Ovary (tissue), 9 donors: Measurements from ENCODE around the gene VWA5B2. TPM values are rescaled to one million over a fixed set of nuclear protein-coding genes. Genes with fewer than 3 reads are reported as not detected.

Experiments
- DNase-seq, 5 donors: peaks; one replicate each; pipeline ENCODE4 v3.0.0-alpha.2; 2019 to 2020
- H3K27ac ChIP-seq, 2 donors: fragments of 200-600 bp; one replicate each; pipeline versions ENCODE4 v1.5.1 to v1.8.0; 2019 to 2022
- H3K27me3 ChIP-seq: fragments of 200-600 bp; one replicate; pipeline ENCODE4 v1.8.0; 2022
- H3K36me3 ChIP-seq: fragments of 200-600 bp; sonication (generic); one replicate; pipeline ENCODE4 v1.5.1; 2019
- H3K4me1 ChIP-seq: one replicate; pipeline ENCODE4 v1.8.1; 2013; ENCODE audit warnings: mild to moderate bottlenecking, moderate library complexity; ENCODE audit not compliant: insufficient read depth
- H3K4me3 ChIP-seq: fragments of 200-600 bp; sonication (generic); one replicate; pipeline ENCODE4 v1.5.1; 2017
- H3K9me3 ChIP-seq, 2 donors: fragments of 200-600 bp in 1 of 2; sonication (generic) in 1 of 2; one replicate each; pipeline versions ENCODE4 v1.5.1 to v1.8.1; 2013 to 2019; ENCODE audit warnings: mild to moderate bottlenecking in 1 of 2, moderate library complexity in 1 of 2
- CTCF ChIP-seq, 3 donors: fragments of 450-650 bp in 2 of 3; fragments of 200-600 bp in 1 of 3; IDR thresholded peaks; one replicate each; pipeline versions ENCODE4 v1.5.1 to v1.8.0; 2016 to 2022; ENCODE audit warnings: antibody characterized with exemption in 3 of 3, mild to moderate bottlenecking in 1 of 3
- EP300 ChIP-seq: sonication (generic); formaldehyde crosslinking; IDR thresholded peaks from one replicate; pipeline ENCODE4 v1.6.1; 2017; ENCODE audit warnings: antibody characterized with exemption
- POLR2A ChIP-seq: fragments of 450-650 bp; IDR thresholded peaks from one replicate; pipeline ENCODE4 v1.6.1; 2017; ENCODE audit warnings: antibody characterized with exemption, mild to moderate bottlenecking, moderate library complexity
- WGBS, 3 donors: extraction: QIAGEN DNeasy Blood & Tissue Kit in 1 of 3; methylation state at CpG; one replicate each; pipeline versions ENCODE4 v1.1.5 to v1.1.7; 2013 to 2017; 5-methylcytosine and 5-hydroxymethylcytosine counted together
- intact Hi-C, 4 donors: fragments of 100-400 bp; cut with DNase I; formaldehyde crosslinking; loops; one replicate each; pipeline versions ENCODE4 v1.11.0 to v1.15.1; 2022 to 2023
- polyA plus RNA-seq, 2 donors: library from polyadenylated mRNA; stranded (reverse); fragments of 200-250 nt in 1 of 2; fragments of 350-450 nt in 1 of 2; fragmentation: Illumina TruSeq in 1 of 2; extraction: RNeasy Lipid Tissue Mini Kit (QIAGEN cat#74804) in 1 of 2; gene quantifications; one replicate each; pipeline ENCODE4 v1.2.3, GENCODE V29; 2013 to 2014
- total RNA-seq, 7 donors: library from RNA; depleted of rRNA in 2 of 7; stranded (reverse); fragments of >200 nt in 2 of 7; fragmentation: NEBNext Ultra II Directional in 3 of 7; extraction: Animal tissue kit (Norgen Biotek cat#: 25700) in 3 of 7; gene quantifications; one replicate each; pipeline versions ENCODE4 v1.1.0 to v1.2.4, GENCODE V29; 2016 to 2023
- donor health status: DM: no; HTN: no; CAD: no; lungs with moderate emphysema.
- donor health status: DM: no; HTN: no; CAD: no.
- donor health status: Bipolar disorder and iron deficiency.
- donor health status: DM: yes; HTN: yes; CAD: no.
- donor health status: DM: no; HTN: no; CAD: no.
- donor health status: DM: yes; HTN: yes; CAD: no.

VWA5B2 gene
- total and polyA plus RNA-seq, 9 donors: 0.15 to 5.9 (median 0.48) TPM; not detected in 1

- intact Hi-C loops: no loop called here
- WGBS, 3 donors: 17 to 26% (median 19%) methylated on average over 11 of the region's 11 CpGs
- H3K27me3 ChIP-seq: no peaks in the 10 kb centered on the region
- peak in 3 of 5 donors; percentile 40 to 54 (median 50) for DNase-seq
- H3K27ac ChIP-seq: no peak overlapping the region
- no peaks in the 10 kb centered on the region for H3K36me3 ChIP-seq
- peaks cover 6% of the 10 kb centered on the region for H3K4me1 ChIP-seq
- no peak overlapping the region for H3K4me3 ChIP-seq
- TF ChIP-seq CTCF (IDR thresholded peaks at IDR 0.05) (no peak), POLR2A (no peak), EP300 (no peak)
- H3K9me3 ChIP-seq: no peaks in the 10 kb centered on the region
Observed at GRCh38 chr3:184209146-184209923, 20.1 kb upstream of the VWA5B2 start.

- H3K27ac ChIP-seq: no peak overlapping the region
- no peak for DNase-seq
- TF ChIP-seq CTCF (IDR thresholded peaks at IDR 0.05): no peak
- no peak for TF ChIP-seq EP300
- no peak for TF ChIP-seq POLR2A
- H3K27me3 ChIP-seq: no peaks in the 10 kb centered on the region
- intact Hi-C loops: no loop called here
- peaks cover 6% of the 10 kb centered on the region for H3K4me1 ChIP-seq
- no peaks in the 10 kb centered on the region for H3K9me3 ChIP-seq
- no peaks in the 10 kb centered on the region for H3K36me3 ChIP-seq
- no peak overlapping the region for H3K4me3 ChIP-seq
- 24 to 32% (median 31%) methylated on average over 5 of the region's 5 CpGs for WGBS, 3 donors
Observed at GRCh38 chr3:184211297-184211696, 18.1 kb upstream of the VWA5B2 start.

GRCh38 chr3:184211718-184212117, 17.7 kb upstream of the VWA5B2 start:
- DNase-seq: no peak
- no peak for TF ChIP-seq POLR2A
- TF ChIP-seq EP300: no peak
- no peak for TF ChIP-seq CTCF (IDR thresholded peaks at IDR 0.05)
- Histone ChIP-seq H3K36me3 (no peaks in the 10 kb centered on the region), H3K4me3 (no peak overlapping the region), H3K27me3 (no peaks in the 10 kb centered on the region), H3K9me3 (no peaks in the 10 kb centered on the region), H3K4me1 (peaks cover 6% of the 10 kb centered on the region), H3K27ac (no peak overlapping the region)
- intact Hi-C loops: no loop called here
- whole genome bisulfite sequencing, 3 donors: 55 to 67% (median 60%) methylated on average over 5 of the region's 5 CpGs

GRCh38 chr3:184218814-184219213, 10.6 kb upstream of the VWA5B2 start:
- DNase-seq: no peak
- H3K27me3 ChIP-seq: no peaks in the 10 kb centered on the region
- no peak overlapping the region for H3K4me3 ChIP-seq
- 49 to 55% (median 51%) methylated on average over 4 of the region's 4 CpGs for WGBS, 3 donors
- no peaks in the 10 kb centered on the region for H3K36me3 ChIP-seq
- H3K27ac ChIP-seq: no peak overlapping the region
- no peak for TF ChIP-seq POLR2A
- no peak for TF ChIP-seq CTCF (IDR thresholded peaks at IDR 0.05)
- intact Hi-C loops: no loop called here
- no peaks in the 10 kb centered on the region for H3K4me1 ChIP-seq
- no peaks in the 10 kb centered on the region for H3K9me3 ChIP-seq
